Testis (tissue), 2 donors: ENCODE measurements around the gene PEPD.

Source experiments
- POLR2A ChIP-seq: fragments of 450-650 bp; IDR thresholded peaks from one replicate; pipeline ENCODE4 v1.6.1; 2017; ENCODE audit warnings: antibody characterized with exemption, mild to moderate bottlenecking, moderate library complexity
- TF ChIP-seq, protein P1 (sequence below), 3 experiments: fragments of 450-650 bp in 2 of 3; fragments of 200-600 bp in 1 of 3; sonication (generic) in 1 of 3; IDR thresholded peaks; one replicate each; pipeline ENCODE4 v1.5.1; 2016 to 2019; ENCODE audit warnings: antibody characterized with exemption in 3 of 3, mild to moderate bottlenecking in 2 of 3, moderate library complexity in 1 of 3

DNA sequence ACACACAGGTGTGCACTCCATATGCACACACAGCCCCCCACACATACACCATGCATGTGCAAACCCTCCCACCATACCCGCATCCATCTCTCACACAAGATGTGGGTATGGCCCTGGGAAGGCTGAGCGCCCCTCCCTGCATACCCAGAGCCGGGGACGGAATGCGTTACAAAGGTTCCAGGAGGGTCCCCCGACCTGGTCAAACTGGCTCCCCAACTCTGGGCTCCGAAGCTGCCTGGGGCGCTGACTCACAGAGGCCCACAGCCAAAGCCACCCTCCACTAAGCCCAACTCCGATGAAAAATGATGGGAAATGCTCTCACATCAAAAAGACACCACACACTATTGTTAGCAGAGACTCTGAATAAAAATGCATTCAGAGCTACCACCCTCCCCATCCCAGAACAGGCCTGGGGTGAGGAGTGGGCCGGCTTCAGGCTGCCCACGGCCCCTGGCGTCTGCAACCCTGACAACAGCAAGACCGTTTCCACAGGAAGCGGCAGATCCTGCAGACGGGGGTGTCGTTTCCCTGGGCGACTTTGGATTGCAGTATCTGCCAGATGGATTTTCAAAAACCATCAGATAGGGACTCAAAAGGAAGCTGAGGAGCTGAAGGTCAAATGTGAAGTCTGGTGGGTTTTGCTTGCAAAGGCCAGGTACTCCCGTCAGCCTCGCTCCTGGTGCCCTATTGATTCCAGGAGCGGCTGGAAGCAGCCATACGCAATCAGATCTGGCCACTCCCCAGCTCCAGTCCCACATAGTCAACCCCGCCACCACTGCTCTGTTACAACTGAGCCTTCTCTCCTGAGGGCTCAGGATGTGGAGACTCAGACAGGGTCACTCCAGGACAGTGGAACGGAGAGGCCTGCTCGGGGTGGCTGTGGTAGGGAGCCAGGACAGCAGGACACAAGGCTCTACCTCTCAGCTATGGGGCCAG is 14.3 kb downstream of the PEPD start:
- TF ChIP-seq, protein P1, sequence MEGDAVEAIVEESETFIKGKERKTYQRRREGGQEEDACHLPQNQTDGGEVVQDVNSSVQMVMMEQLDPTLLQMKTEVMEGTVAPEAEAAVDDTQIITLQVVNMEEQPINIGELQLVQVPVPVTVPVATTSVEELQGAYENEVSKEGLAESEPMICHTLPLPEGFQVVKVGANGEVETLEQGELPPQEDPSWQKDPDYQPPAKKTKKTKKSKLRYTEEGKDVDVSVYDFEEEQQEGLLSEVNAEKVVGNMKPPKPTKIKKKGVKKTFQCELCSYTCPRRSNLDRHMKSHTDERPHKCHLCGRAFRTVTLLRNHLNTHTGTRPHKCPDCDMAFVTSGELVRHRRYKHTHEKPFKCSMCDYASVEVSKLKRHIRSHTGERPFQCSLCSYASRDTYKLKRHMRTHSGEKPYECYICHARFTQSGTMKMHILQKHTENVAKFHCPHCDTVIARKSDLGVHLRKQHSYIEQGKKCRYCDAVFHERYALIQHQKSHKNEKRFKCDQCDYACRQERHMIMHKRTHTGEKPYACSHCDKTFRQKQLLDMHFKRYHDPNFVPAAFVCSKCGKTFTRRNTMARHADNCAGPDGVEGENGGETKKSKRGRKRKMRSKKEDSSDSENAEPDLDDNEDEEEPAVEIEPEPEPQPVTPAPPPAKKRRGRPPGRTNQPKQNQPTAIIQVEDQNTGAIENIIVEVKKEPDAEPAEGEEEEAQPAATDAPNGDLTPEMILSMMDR (IDR thresholded peaks at IDR 0.05): no peak
- TF ChIP-seq POLR2A: no peak
